GM12878 (cell line): ENCODE results near the gene GOLGA5.

Experiments used
- SKIL ChIP-seq: fragments of 450-650 bp; IDR thresholded peaks from 2 replicates; pipeline ENCODE4 v1.6.1; 2017; ENCODE audit warnings: mild to moderate bottlenecking, low read depth, inconsistent platforms; ENCODE audit not compliant: poor library complexity, severe bottlenecking
- TARDBP ChIP-seq: IDR thresholded peaks from 2 replicates; pipeline ENCODE4 v1.6.1; 2016; ENCODE audit warnings: borderline replicate concordance
- TF ChIP-seq, protein P1 (sequence below), 3 experiments: IDR thresholded peaks in 2 of 3; conservative IDR thresholded peaks in 1 of 3; 2 replicates each; pipeline ENCODE4 v1.5.1; 2011; ENCODE audit warnings: low read depth in 3 of 3, low read length in 3 of 3, mild to moderate bottlenecking in 3 of 3, control low read depth in 2 of 3, moderate library complexity in 2 of 3, inconsistent platforms in 1 of 3, mixed read lengths in 1 of 3; ENCODE audit not compliant: control insufficient read depth in 2 of 3, insufficient read depth in 1 of 3; ENCODE audit errors: extremely low read depth in 1 of 3
- TF ChIP-seq, protein P2 (sequence below): IDR thresholded peaks from 2 replicates; pipeline ENCODE4 v1.6.1; 2012; ENCODE audit warnings: low read depth, low read length, improper control_type of control experiment

- TF ChIP-seq SKIL (no peak), TARDBP (no peak)
- TF ChIP-seq, protein P1, sequence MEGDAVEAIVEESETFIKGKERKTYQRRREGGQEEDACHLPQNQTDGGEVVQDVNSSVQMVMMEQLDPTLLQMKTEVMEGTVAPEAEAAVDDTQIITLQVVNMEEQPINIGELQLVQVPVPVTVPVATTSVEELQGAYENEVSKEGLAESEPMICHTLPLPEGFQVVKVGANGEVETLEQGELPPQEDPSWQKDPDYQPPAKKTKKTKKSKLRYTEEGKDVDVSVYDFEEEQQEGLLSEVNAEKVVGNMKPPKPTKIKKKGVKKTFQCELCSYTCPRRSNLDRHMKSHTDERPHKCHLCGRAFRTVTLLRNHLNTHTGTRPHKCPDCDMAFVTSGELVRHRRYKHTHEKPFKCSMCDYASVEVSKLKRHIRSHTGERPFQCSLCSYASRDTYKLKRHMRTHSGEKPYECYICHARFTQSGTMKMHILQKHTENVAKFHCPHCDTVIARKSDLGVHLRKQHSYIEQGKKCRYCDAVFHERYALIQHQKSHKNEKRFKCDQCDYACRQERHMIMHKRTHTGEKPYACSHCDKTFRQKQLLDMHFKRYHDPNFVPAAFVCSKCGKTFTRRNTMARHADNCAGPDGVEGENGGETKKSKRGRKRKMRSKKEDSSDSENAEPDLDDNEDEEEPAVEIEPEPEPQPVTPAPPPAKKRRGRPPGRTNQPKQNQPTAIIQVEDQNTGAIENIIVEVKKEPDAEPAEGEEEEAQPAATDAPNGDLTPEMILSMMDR (IDR thresholded peaks at IDR 0.05 in 2 of 3, conservative IDR thresholded peaks at IDR 0.05 in 1 of 3; ENCODE audit: control insufficient read depth in 2 of 3, extremely low read depth in 1 of 3, insufficient read depth in 1 of 3, low read depth in 3 of 3, low read length in 3 of 3) = no peak
- TF ChIP-seq, protein P2, sequence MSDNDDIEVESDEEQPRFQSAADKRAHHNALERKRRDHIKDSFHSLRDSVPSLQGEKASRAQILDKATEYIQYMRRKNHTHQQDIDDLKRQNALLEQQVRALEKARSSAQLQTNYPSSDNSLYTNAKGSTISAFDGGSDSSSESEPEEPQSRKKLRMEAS = no peak
Observed at GRCh38 chr14:92863286-92864080, 69.4 kb downstream of the GOLGA5 start.
